IgD-negative memory B cell (primary cell): ENCODE data around the gene CDCP2. TPM values are rescaled to one million over a fixed set of nuclear protein-coding genes. Genes with fewer than 3 reads are reported as not detected.
"Not testable (repeated sequence)": the region's sequence is repeated elsewhere in the genome, so short reads cannot be mapped to it uniquely, and the experiment has no call there.

Experiments used
- H3K27ac Mint-ChIP-seq, 3 donors: one replicate each; pipeline ENCODE4 v1.8.0; 2020 to 2022; ENCODE audit warnings: mild to moderate bottlenecking in 3 of 3, mixed read lengths in 3 of 3, moderate library complexity in 1 of 3
- H3K27me3 Mint-ChIP-seq: one replicate; pipeline ENCODE4 v1.8.0; 2021; ENCODE audit warnings: mixed read lengths
- H3K36me3 Mint-ChIP-seq: one replicate; pipeline ENCODE4 v1.8.0; 2020; ENCODE audit warnings: mild to moderate bottlenecking, mixed read lengths
- H3K4me1 Mint-ChIP-seq, 3 donors: one replicate each; pipeline ENCODE4 v1.8.0; 2020 to 2022; ENCODE audit warnings: mixed read lengths in 3 of 3, mild to moderate bottlenecking in 1 of 3
- H3K4me3 Mint-ChIP-seq, 4 donors: one replicate each; pipeline ENCODE4 v1.8.0; 2020 to 2022; ENCODE audit warnings: mild to moderate bottlenecking in 4 of 4, mixed read lengths in 4 of 4, moderate library complexity in 3 of 4
- H3K9me3 Mint-ChIP-seq, 3 donors: one replicate each; pipeline ENCODE4 v1.8.0; 2020 to 2021; ENCODE audit warnings: mixed read lengths in 3 of 3, mild to moderate bottlenecking in 1 of 3
- polyA plus RNA-seq: library from polyadenylated mRNA; unstranded; fragments of 300-500 nt; fragmentation: Illumina TruSeq; gene quantifications from one replicate; pipeline ENCODE4 v1.2.3, GENCODE V29; 2021

Gene CDCP2
- polyA plus RNA-seq, 1 donor from 2014 or later, result not detected

DNA sequence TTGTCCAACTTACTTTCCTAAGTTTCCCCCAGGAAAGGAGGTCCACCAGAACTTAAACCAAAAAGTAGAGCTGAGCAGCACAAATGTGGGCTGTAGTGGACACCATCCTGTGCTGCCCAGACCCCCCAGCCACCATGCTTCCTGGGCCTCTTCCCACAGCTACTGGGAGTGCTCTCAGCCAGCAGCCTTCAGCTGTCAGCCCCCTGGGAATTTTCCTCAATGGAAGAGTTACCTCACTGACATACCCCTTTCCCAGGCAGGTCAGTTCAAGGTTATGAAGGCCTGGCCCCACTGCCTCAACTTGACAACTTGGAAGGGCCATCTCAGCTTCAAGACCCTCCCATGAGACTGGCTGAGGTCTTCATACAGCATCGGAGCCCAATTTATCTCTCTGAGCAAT is 47.7 kb downstream of the CDCP2 start:
- H3K27me3 Mint-ChIP-seq, result no peaks in the 10 kb centered on the region
- peaks cover 0 to 1% (median 0%) of the 10 kb centered on the region in 3 donors for H3K4me1 Mint-ChIP-seq
- peaks cover 12% of the 10 kb centered on the region for H3K36me3 Mint-ChIP-seq
- no peak overlapping the region for H3K27ac Mint-ChIP-seq
- no peaks in the 10 kb centered on the region for H3K9me3 Mint-ChIP-seq
- H3K4me3 Mint-ChIP-seq, result no peak overlapping the region

GRCh38 chr1:54104613-54105012 is 48.2 kb downstream of the CDCP2 start:
- H3K36me3 Mint-ChIP-seq, result peaks cover 12% of the 10 kb centered on the region
- H3K9me3 Mint-ChIP-seq, result not testable (repeated sequence)

GRCh38 chr1:54103414-54103813 is 49.4 kb downstream of the CDCP2 start:
- Mint-ChIP-seq H3K36me3 (peaks cover 12% of the 10 kb centered on the region), H3K9me3 (peaks cover 0 to 2% (median 0%) of the 10 kb centered on the region in 3 donors), H3K27me3 (no peaks in the 10 kb centered on the region), H3K4me1 (peaks cover 0 to 1% (median 0%) of the 10 kb centered on the region in 3 donors), H3K4me3 (no peak overlapping the region), H3K27ac (no peak overlapping the region)

More at GRCh38 chr1:54104613-54105012, 48.2 kb downstream of the CDCP2 start:
- H3K4me1 Mint-ChIP-seq, H3K27ac Mint-ChIP-seq, H3K4me3 Mint-ChIP-seq, H3K27me3 Mint-ChIP-seq: not testable (repeated sequence)

DNA sequence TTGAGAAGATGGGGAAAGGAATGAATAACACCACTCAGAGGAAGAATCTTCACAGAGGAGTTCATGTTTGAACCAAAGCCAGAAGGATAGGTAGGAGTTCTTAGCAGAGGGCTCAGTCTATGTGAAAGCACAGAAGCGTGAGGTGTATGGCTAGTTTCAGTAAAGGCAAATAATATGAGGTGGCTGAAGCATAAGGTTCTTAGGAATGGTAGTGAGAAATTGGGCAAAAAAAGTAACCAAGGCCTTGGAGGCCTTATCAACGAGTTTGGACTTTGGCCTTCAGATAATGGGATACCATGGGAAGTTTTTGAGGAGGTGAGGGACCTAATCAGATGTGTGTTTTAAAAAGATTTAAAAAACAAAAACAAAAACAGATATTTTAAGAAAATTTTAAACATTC is 52.3 kb downstream of the CDCP2 start:
- peak overlapping the region in 1 of 3 donors; percentile 67 for H3K27ac Mint-ChIP-seq
- H3K9me3 Mint-ChIP-seq, result peaks cover 0 to 2% (median 0%) of the 10 kb centered on the region in 3 donors
- H3K27me3 Mint-ChIP-seq, result no peaks in the 10 kb centered on the region
- H3K36me3 Mint-ChIP-seq, result peaks cover 17% of the 10 kb centered on the region
- H3K4me1 Mint-ChIP-seq, result peaks cover 0 to 1% (median 0%) of the 10 kb centered on the region in 3 donors
- no peak overlapping the region for H3K4me3 Mint-ChIP-seq

DNA sequence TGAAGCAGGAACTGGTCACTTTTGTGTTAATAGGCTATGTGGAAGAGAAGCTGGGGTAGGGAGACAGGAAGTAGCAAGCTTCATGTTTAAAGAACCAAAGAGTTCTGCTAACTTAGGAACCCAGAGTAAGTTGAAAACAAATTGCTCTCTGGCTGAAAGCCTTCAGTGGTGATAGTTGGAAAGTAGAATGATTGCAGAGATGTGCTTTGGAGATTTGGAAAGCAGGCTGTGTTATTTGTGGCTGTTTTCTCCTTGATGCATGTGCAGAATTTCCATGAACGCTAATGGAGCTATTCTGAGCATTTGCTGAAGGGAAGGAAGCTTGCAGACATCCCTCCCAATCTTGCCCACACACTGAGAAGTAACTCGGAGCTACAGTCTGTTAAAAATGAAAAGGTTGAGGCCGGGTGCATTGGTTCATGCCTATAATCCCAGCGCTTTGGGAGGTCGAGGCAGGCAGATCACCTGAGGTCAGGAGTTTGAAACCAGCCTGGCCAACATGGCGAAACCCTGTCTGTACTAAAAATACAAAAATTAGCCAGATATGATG is 53.7 kb downstream of the CDCP2 start:
- Mint-ChIP-seq H3K36me3 (peaks cover 19% of the 10 kb centered on the region), H3K9me3 (peaks cover 0 to 2% (median 0%) of the 10 kb centered on the region in 3 donors), H3K27ac (no peak overlapping the region), H3K4me3 (no peak overlapping the region), H3K27me3 (no peaks in the 10 kb centered on the region), H3K4me1 (peaks cover 0 to 1% (median 0%) of the 10 kb centered on the region in 3 donors)

- Mint-ChIP-seq H3K27me3 (no peaks in the 10 kb centered on the region), H3K36me3 (peaks cover 16% of the 10 kb centered on the region), H3K27ac (no peak overlapping the region), H3K9me3 (peaks cover 0 to 2% (median 0%) of the 10 kb centered on the region in 3 donors), H3K4me1 (peaks cover 0 to 1% (median 0%) of the 10 kb centered on the region in 3 donors), H3K4me3 (no peak overlapping the region)
Observed at GRCh38 chr1:54096877-54097240, 55.9 kb downstream of the CDCP2 start.

GRCh38 chr1:54096227-54096876 is 56.4 kb downstream of the CDCP2 start:
- Mint-ChIP-seq H3K9me3 (peaks cover 0 to 2% (median 0%) of the 10 kb centered on the region in 3 donors), H3K27me3 (no peaks in the 10 kb centered on the region), H3K4me1 (peaks cover 0 to 1% (median 0%) of the 10 kb centered on the region in 3 donors), H3K4me3 (no peak overlapping the region), H3K36me3 (peaks cover 16% of the 10 kb centered on the region), H3K27ac (no peak overlapping the region)

DNA sequence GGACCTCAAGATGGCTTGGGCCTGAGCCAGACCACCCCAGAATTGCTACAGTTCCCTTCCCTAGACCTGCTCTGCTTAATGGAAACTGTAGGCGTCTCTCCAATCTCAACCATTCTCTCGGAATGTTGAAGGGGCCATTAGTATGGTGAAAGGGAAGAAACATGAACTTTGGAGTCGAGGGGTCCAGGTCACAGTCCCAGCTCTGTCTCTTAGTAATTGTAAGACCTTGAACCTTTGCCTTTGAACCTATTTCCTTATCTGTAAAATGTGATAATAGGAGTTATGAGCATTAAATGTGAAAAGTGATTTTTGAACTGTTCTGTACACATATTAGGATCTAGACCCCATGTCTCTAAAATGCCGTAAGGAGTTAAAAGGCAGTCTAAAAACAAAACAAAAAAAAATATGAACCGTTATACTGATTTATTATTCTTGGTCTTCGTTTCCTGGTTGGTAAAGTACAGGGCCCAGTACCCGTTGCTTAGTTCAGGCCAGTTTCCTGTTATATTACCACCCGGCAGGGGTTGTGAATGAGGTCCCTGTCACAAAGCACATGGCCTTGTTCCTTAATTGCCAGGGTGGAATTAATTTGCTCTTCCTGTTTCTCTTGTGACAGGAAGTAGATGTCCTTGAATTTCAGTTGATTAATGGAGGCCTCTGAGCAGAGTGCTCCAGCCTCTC is 57.1 kb downstream of the CDCP2 start:
- Mint-ChIP-seq H3K4me3 (no peak overlapping the region), H3K27ac (no peak overlapping the region), H3K9me3 (peaks cover 0 to 2% (median 0%) of the 10 kb centered on the region in 3 donors), H3K36me3 (peaks cover 16% of the 10 kb centered on the region), H3K27me3 (no peaks in the 10 kb centered on the region), H3K4me1 (peaks cover 0 to 1% (median 0%) of the 10 kb centered on the region in 3 donors)

DNA sequence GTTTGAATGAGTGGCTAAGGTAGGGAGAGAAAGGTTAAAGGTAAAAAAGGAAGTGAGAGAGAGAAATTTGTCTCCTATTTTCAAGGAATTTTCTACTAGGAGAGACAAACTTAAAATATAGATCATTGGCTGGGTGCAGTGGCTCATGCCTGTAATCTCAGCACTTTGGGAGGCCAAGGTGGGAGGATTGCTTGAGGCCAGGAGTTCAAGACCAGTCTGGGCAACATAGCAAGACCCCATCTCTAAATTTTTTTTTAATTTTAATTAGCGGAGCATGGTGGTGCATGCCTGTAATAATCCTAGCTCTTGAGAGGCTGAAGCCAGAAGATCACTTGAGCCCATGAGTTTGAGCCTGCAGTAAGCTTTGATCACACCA is 58.1 kb downstream of the CDCP2 start:
- not testable (repeated sequence) for H3K27me3 Mint-ChIP-seq, H3K4me1 Mint-ChIP-seq, H3K4me3 Mint-ChIP-seq, H3K9me3 Mint-ChIP-seq
- H3K27ac Mint-ChIP-seq, result peak overlapping the region in 1 of 3 donors; percentile 25
- H3K36me3 Mint-ChIP-seq, result peaks cover 12% of the 10 kb centered on the region

- Mint-ChIP-seq H3K36me3 (peaks cover 12% of the 10 kb centered on the region), H3K27me3 (no peaks in the 10 kb centered on the region), H3K9me3 (peaks cover 0 to 2% (median 0%) of the 10 kb centered on the region in 3 donors), H3K27ac (peak overlapping the region in 1 of 3 donors; percentile 25), H3K4me3 (no peak overlapping the region), H3K4me1 (no peaks in the 10 kb centered on the region)
Observed at GRCh38 chr1:54094001-54094729, 58.6 kb downstream of the CDCP2 start.

DNA sequence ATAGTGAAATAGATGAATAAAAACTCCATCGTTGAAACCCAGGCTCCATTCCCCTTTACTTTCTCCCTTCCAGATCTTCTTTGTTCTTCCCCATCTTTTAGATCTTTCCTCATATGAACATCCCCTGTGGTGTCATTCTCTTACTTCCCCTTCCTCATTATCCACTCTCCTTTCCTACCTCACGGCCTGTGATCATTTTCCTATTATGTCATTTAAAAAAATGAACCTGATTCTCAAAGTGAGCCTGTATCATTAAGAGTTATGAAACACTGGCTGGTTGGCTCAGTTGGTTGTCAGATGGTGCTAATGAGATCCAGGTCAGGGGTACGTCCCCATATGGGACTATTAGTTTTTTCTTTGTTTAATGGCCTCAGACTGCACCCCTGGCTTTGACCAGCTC is 61.1 kb downstream of the CDCP2 start:
- peaks cover 8% of the 10 kb centered on the region for H3K36me3 Mint-ChIP-seq
- H3K4me3 Mint-ChIP-seq, result no peak overlapping the region
- no peak overlapping the region for H3K27ac Mint-ChIP-seq
- no peaks in the 10 kb centered on the region for H3K27me3 Mint-ChIP-seq
- H3K4me1 Mint-ChIP-seq, result no peaks in the 10 kb centered on the region
- H3K9me3 Mint-ChIP-seq, result no peaks in the 10 kb centered on the region

DNA sequence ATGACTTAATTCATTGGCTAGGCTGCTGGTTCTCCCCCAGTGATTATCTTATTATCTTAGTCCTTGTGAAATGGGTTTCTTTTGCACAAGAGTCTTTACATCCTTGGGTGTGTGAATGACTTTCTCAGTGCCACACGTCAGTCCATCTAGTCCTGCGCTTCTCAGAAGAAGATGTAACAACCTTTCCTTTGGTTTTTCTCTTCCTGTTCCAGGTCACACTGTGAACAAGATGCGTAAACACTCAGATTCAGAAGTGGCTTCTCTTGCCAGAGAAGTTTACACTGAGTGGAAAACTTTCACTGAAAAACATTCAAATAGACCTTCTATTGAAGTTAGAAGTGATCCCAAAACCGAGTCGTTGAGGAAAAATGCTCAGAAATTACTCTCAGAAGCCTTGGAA is 64.4 kb downstream of the CDCP2 start:
- Mint-ChIP-seq H3K27ac (no peak overlapping the region), H3K4me1 (no peaks in the 10 kb centered on the region), H3K36me3 (peaks cover 13% of the 10 kb centered on the region), H3K9me3 (no peaks in the 10 kb centered on the region), H3K27me3 (no peaks in the 10 kb centered on the region), H3K4me3 (no peak overlapping the region)

DNA sequence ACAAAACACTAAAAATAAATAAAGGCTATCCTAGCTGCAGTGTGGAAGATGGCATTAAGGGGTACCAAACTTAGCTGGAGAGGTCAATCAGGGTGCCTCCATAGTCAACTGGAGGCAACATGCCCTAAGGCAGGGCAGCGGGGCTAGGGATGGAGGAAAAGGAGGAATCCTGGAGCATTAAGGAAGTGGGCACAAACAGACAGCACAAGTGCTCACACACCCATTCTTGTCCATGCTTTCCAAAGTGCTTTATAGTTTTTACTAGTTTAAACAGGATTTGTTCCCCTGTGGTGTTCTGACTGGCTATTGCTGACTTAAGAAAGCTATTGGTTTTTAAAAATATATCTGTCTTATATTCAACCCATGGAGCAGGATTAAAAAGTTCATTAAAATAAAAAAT is 66.0 kb downstream of the CDCP2 start:
- Mint-ChIP-seq H3K27ac (no peak overlapping the region), H3K9me3 (no peaks in the 10 kb centered on the region), H3K4me1 (peaks cover 0 to 2% (median 0%) of the 10 kb centered on the region in 3 donors), H3K27me3 (no peaks in the 10 kb centered on the region), H3K4me3 (no peak overlapping the region), H3K36me3 (peaks cover 15% of the 10 kb centered on the region)

DNA sequence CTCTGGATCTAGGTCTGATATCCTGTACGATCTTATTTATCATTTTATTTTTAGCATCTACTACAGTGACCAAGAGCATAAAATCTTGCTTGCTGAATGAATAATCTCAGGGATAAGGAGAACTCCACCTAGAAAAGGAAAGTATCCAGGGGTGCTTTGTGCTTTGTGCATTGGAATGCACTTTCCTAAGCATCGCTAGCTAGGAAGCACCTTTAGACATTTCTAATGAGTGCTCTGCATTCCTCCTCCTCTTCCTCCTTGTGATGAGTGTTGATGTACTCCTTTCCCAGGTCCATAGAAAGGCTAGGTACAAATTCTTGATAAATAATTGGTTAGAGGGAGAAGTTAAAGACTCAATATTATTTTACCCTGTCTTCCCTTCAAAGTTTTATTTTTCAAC is 68.0 kb downstream of the CDCP2 start:
- Mint-ChIP-seq H3K4me3 (no peak overlapping the region), H3K9me3 (no peaks in the 10 kb centered on the region), H3K27ac (no peak overlapping the region), H3K4me1 (peaks cover 2 to 4% (median 2%) of the 10 kb centered on the region in 3 donors), H3K27me3 (no peaks in the 10 kb centered on the region), H3K36me3 (peaks cover 15% of the 10 kb centered on the region)
